Panc1 (cell line): Measurements from ENCODE around the gene LPP.

Source experiments
- CTCF ChIP-seq: fragments of 450-650 bp; IDR thresholded peaks from 2 replicates; pipeline ENCODE4 v1.5.1; 2017; ENCODE audit warnings: mild to moderate bottlenecking
- POLR2AphosphoS5 ChIP-seq: IDR thresholded peaks from 2 replicates; pipeline ENCODE4 v1.6.1; 2012; ENCODE audit warnings: mild to moderate bottlenecking, low read depth, low read length, moderate library complexity
- SIN3A ChIP-seq: IDR thresholded peaks from 2 replicates; pipeline ENCODE4 v1.6.1; 2012; ENCODE audit warnings: low read depth, mild to moderate bottlenecking, low read length, moderate library complexity, borderline replicate concordance; ENCODE audit not compliant: insufficient read depth
- TF ChIP-seq, protein P1 (sequence below), 2 experiments: IDR thresholded peaks; 2 replicates each; pipeline ENCODE4 v1.6.1; 2011 to 2012; ENCODE audit warnings: low read depth in 2 of 2, control low read depth in 1 of 2, low read length in 1 of 2, mild to moderate bottlenecking in 1 of 2, moderate library complexity in 1 of 2; ENCODE audit not compliant: insufficient read depth in 1 of 2

GRCh38 chr3:188439080-188439479, 285.1 kb downstream of the LPP start:
- no peak for TF ChIP-seq CTCF
- TF ChIP-seq, protein P1, sequence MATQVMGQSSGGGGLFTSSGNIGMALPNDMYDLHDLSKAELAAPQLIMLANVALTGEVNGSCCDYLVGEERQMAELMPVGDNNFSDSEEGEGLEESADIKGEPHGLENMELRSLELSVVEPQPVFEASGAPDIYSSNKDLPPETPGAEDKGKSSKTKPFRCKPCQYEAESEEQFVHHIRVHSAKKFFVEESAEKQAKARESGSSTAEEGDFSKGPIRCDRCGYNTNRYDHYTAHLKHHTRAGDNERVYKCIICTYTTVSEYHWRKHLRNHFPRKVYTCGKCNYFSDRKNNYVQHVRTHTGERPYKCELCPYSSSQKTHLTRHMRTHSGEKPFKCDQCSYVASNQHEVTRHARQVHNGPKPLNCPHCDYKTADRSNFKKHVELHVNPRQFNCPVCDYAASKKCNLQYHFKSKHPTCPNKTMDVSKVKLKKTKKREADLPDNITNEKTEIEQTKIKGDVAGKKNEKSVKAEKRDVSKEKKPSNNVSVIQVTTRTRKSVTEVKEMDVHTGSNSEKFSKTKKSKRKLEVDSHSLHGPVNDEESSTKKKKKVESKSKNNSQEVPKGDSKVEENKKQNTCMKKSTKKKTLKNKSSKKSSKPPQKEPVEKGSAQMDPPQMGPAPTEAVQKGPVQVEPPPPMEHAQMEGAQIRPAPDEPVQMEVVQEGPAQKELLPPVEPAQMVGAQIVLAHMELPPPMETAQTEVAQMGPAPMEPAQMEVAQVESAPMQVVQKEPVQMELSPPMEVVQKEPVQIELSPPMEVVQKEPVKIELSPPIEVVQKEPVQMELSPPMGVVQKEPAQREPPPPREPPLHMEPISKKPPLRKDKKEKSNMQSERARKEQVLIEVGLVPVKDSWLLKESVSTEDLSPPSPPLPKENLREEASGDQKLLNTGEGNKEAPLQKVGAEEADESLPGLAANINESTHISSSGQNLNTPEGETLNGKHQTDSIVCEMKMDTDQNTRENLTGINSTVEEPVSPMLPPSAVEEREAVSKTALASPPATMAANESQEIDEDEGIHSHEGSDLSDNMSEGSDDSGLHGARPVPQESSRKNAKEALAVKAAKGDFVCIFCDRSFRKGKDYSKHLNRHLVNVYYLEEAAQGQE (IDR thresholded peaks at IDR 0.05; ENCODE audit: insufficient read depth in 1 of 2, low read depth in 2 of 2, low read length in 1 of 2), result no peak
- no peak for TF ChIP-seq POLR2AphosphoS5
- no peak for TF ChIP-seq SIN3A
